HEK293 (cell line): ENCODE measurements around the gene BIN1.

Experiments used
- CTCF ChIP-seq: fragments of 450-650 bp; formaldehyde crosslinking; IDR thresholded peaks from 2 replicates; pipeline ENCODE4 v1.5.1; 2016; ENCODE audit warnings: missing biosample characterization, missing genetic modification characterization
- FEZF1 ChIP-seq: fragments of 450-650 bp; formaldehyde crosslinking; IDR thresholded peaks from 2 replicates; pipeline ENCODE4 v1.5.1; 2016; ENCODE audit warnings: missing biosample characterization, missing genetic modification characterization
- KLF1 ChIP-seq: fragments of 450-650 bp; formaldehyde crosslinking; IDR thresholded peaks from 2 replicates; pipeline ENCODE4 v1.5.1; 2016; ENCODE audit warnings: missing biosample characterization, missing genetic modification characterization
- KLF9 ChIP-seq: fragments of 450-650 bp; formaldehyde crosslinking; IDR thresholded peaks from 2 replicates; pipeline ENCODE4 v1.5.1; 2016; ENCODE audit warnings: missing biosample characterization, missing genetic modification characterization, low read depth
- ZBTB44 ChIP-seq: fragments of 450-650 bp; IDR thresholded peaks from 2 replicates; pipeline ENCODE4 v1.5.1; 2018; ENCODE audit warnings: missing biosample characterization, mild to moderate bottlenecking, missing genetic modification characterization
- ZBTB6 ChIP-seq: fragments of 450-650 bp; formaldehyde crosslinking; IDR thresholded peaks from 2 replicates; pipeline ENCODE4 v1.5.1; 2017; ENCODE audit warnings: missing biosample characterization, missing genetic modification characterization
- ZNF114 ChIP-seq: fragments of 450-650 bp; formaldehyde crosslinking; IDR thresholded peaks from 2 replicates; pipeline ENCODE4 v1.5.0; 2017; ENCODE audit warnings: missing biosample characterization, missing genetic modification characterization
- ZNF146 ChIP-seq: fragments of 450-650 bp; formaldehyde crosslinking; IDR thresholded peaks from 2 replicates; pipeline ENCODE4 v1.5.1; 2016; ENCODE audit warnings: missing biosample characterization, missing genetic modification characterization
- ZNF274 ChIP-seq, 2 experiments: fragments of 200-500 bp in 1 of 2; fragments of 450-650 bp in 1 of 2; sonication (Bioruptor generic) in 1 of 2; formaldehyde crosslinking in 1 of 2; IDR thresholded peaks; 2 replicates each; pipeline versions ENCODE4 v1.5.1 to v1.6.1; 2014 to 2016; ENCODE audit warnings: borderline replicate concordance in 1 of 2, inconsistent platforms in 1 of 2, low read length in 1 of 2, missing biosample characterization in 1 of 2, missing genetic modification characterization in 1 of 2
- ZNF37A ChIP-seq: fragments of 450-650 bp; IDR thresholded peaks from 2 replicates; pipeline ENCODE4 v1.5.1; 2018; ENCODE audit warnings: missing biosample characterization, missing genetic modification characterization
- ZNF433 ChIP-seq: fragments of 450-650 bp; formaldehyde crosslinking; IDR thresholded peaks from 2 replicates; pipeline ENCODE4 v1.5.1; 2016; ENCODE audit warnings: missing biosample characterization, missing genetic modification characterization, low read depth

DNA sequence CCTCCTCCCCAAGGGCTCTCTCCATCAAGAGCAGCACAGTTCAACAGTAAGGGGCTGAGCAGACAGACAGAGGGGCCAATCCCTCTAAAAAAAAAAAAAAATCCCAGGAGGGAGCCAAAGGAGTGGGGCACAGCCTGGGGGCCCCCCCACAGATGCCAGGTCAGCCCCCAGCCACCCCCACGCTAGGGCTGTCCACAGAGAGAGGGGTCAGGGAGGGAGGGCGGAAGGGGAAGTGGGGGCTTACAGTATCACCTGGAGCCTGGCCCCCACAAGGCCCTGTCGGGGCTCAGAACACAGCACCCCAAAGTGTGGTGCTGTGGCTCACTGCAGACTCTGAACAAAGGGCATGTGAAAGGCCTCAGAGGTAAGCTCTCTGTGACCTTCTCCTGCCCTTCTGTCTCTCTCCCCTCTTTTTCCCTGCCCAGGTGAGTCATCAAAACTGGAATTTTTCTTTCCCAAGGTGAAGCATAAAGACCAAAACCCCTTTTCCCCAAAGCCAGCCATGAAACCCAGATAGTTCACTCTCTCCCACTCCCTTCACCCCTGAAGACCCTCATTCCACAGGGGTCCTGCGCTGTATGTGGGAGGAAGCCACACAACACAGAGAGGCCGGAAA lies 13.9 kb downstream of the BIN1 start:
- TF ChIP-seq ZNF37A (no peak), ZBTB44 (no peak), KLF1 (tag by site-specific recombination) (no peak), CTCF (tag by site-specific recombination) (no peak), ZNF433 (tag by site-specific recombination) (no peak), FEZF1 (tag by site-specific recombination) (no peak), ZNF146 (tag by site-specific recombination) (no peak), KLF9 (tag by site-specific recombination) (no peak), ZNF274 (IDR thresholded peaks at IDR 0.05; ENCODE audit: low read length) (no peak), ZNF274 (tag by site-specific recombination; IDR thresholded peaks at IDR 0.05; ENCODE audit: borderline replicate concordance) (no peak), ZNF114 (tag by site-specific recombination) (no peak), ZBTB6 (tag by site-specific recombination) (no peak)
